ENCODE measurements around the gene BNIP3. TPM values are rescaled to one million over a fixed set of nuclear protein-coding genes. Genes with fewer than 3 reads are reported as not detected.

The BNIP3 gene
- total RNA-seq, 1 experiment from 2014 or later: 57.1 TPM

GRCh38 chr10:131996466-131997365, 15.0 kb upstream of the BNIP3 start:
- Histone ChIP-seq H4K8ac (replicated peaks; ENCODE audit: insufficient read length, low read depth, low read length) (no peak overlapping the region), H3K4me2 (ENCODE audit: insufficient read depth, insufficient read length, low read length) (no peak overlapping the region), H2AFZ (ENCODE audit: low read length) (no peak overlapping the region), H2BK5ac (ENCODE audit: insufficient read length, low read length) (no peak overlapping the region), H3K27ac (ENCODE audit: insufficient read length, low read depth, low read length) (no peak overlapping the region), H3K4ac (ENCODE audit: low read depth, low read length) (no peak overlapping the region), H3K27me3 (ENCODE audit: insufficient read depth, low read length) (no peaks in the 10 kb centered on the region), H3T11ph (ENCODE audit: low read length) (no peak overlapping the region), H3K9me3 (ENCODE audit: control insufficient read depth, low read depth, low read length) (no peaks in the 10 kb centered on the region), H3K18ac (ENCODE audit: insufficient read length, low read depth, low read length) (no peak overlapping the region), H3K79me1 (ENCODE audit: insufficient read depth, low read depth, low read length, poor library complexity, severe bottlenecking) (no peaks in the 10 kb centered on the region), H3K14ac (ENCODE audit: insufficient read depth, low read length) (no peak overlapping the region), H4K91ac (ENCODE audit: insufficient read length, low read depth, low read length) (no peak overlapping the region), H2BK120ac (ENCODE audit: low read depth, low read length, poor library complexity, severe bottlenecking) (no peak overlapping the region), H3K23ac (ENCODE audit: insufficient read length, low read depth, low read length) (no peak overlapping the region), H3K4me1 (ENCODE audit: insufficient read depth, low read length) (peaks cover 7% of the 10 kb centered on the region), H2BK15ac (ENCODE audit: low read depth, low read length) (no peak overlapping the region), H4K5ac (ENCODE audit: insufficient read length, low read depth, low read length) (no peak overlapping the region), H4K20me1 (ENCODE audit: control insufficient read depth, insufficient read depth, insufficient read length) (no peaks in the 10 kb centered on the region), H2BK20ac (ENCODE audit: low read depth, low read length, poor library complexity, severe bottlenecking) (no peak overlapping the region), H2AK5ac (ENCODE audit: insufficient read length, low read length) (no peak overlapping the region), H2BK12ac (ENCODE audit: insufficient read length, low read depth, low read length) (no peak overlapping the region), H3K56ac (ENCODE audit: insufficient read length, low read depth, low read length) (no peak overlapping the region), H3K9ac (ENCODE audit: extremely low read depth, insufficient read length, low read length) (no peak overlapping the region), H3K23me2 (ENCODE audit: insufficient read length, low read depth, low read length, poor library complexity, severe bottlenecking) (no peaks in the 10 kb centered on the region), H3K79me2 (ENCODE audit: insufficient read depth, low read length) (no peaks in the 10 kb centered on the region)
- no peaks in the 10 kb centered on the region for H3K9me3 Mint-ChIP-seq
- H3K27ac Mint-ChIP-seq: peak overlapping the region; percentile 47 to 86 (median 52); a peak in 4 of 7 replicates
- no CpG with 5 or more reads among the region's 16 CpGs for WGBS (ENCODE audit: extremely low coverage, insufficient read length, low lambda C conversion rate)
- peaks cover 42 to 53% of the 10 kb centered on the region in 2 experiments for H3K4me1 Mint-ChIP-seq
- no peak for DNase-seq
- peaks cover 5% of the 10 kb centered on the region for H3K27me3 Mint-ChIP-seq (ENCODE audit: low read depth)
- H3K4me3 Mint-ChIP-seq: no peak overlapping the region
- no peaks in the 10 kb centered on the region for H3K36me3 Mint-ChIP-seq (ENCODE audit: insufficient read depth in 1 of 3, low read depth in 3 of 3)
- TF ChIP-seq CTCF (conservative IDR thresholded peaks at IDR 0.05): no peak
